K562 (cell line): Measurements from ENCODE around the gene LDLRAD3. TPM values are rescaled to one million over a fixed set of nuclear protein-coding genes. Genes with fewer than 3 reads are reported as not detected.
"Not testable (repeated sequence)": the region's sequence is repeated elsewhere in the genome, so short reads cannot be mapped to it uniquely, and the experiment has no call there.

Source experiments
- ATAC-seq: fragments of 200-7000 bp; cut with Tn5 transposase; 3 replicates; pipeline ENCODE4 v1.9.1; 2020; ENCODE audit warnings: moderate library complexity
- BruUV-seq: library from RNA; stranded (reverse); fragments of 400-500 nt; replicated peaks from 2 replicates; lab custom pipeline; 2021; lab: Mats Ljungman, UMichigan
- CTCF ChIA-PET: fragments of 300-600 bp; formaldehyde crosslinking; extraction: SDS; loops from one replicate; lab custom pipeline; 2021; ENCODE audit warnings: low intra/inter-chr PET ratio; lab: Yijun Ruan, JAX
- POLR2A ChIA-PET: fragments of 300-600, 350-650 bp; sonication (Branson Sonifier 250); formaldehyde crosslinking; extraction: SDS; loops from one replicate; lab custom pipeline; 2021; ENCODE audit warnings: antibody characterized with exemption, inconsistent platforms; lab: Yijun Ruan, JAX
- DNase-seq, 4 experiments: peaks; one replicate each; pipeline versions ENCODE4 v3.0.0 to v3.0.0-alpha.2; 2011 to 2018; ENCODE audit warnings: low spot score in 3 of 4, mixed read lengths in 3 of 4; ENCODE audit errors: extremely low read depth in 1 of 4
- FAIRE-seq: peaks from 2 replicates; lab custom pipeline; 2011; peaks lifted over from hg19 to GRCh38; lab: Jason Lieb, UNC
- H2AFZ ChIP-seq: 2 replicates; pipeline ENCODE4 v1.6.0; 2011; ENCODE audit warnings: low read depth, low read length, control low read depth, inconsistent platforms
- H3K27ac ChIP-seq: fragments of 200-600 bp; 3 replicates; pipeline ENCODE4 v1.8.0; 2011; ENCODE audit warnings: low read depth, mild to moderate bottlenecking, control low read depth, inconsistent platforms, low read length, moderate library complexity, mixed read lengths; ENCODE audit errors: extremely low read depth
- H3K27me3 ChIP-seq, 2 experiments: fragments of 300-600 bp in 1 of 2; 2 replicates in 1 of 2; 3 replicates in 1 of 2; pipeline versions ENCODE4 v1.6.0 to v1.8.0; 2011; ENCODE audit warnings: inconsistent platforms in 2 of 2, low read length in 2 of 2, mild to moderate bottlenecking in 1 of 2, mixed read lengths in 1 of 2, moderate library complexity in 1 of 2; ENCODE audit not compliant: control insufficient read depth in 2 of 2, insufficient read depth in 2 of 2
- H3K36me3 ChIP-seq: fragments of 300-600 bp; 3 replicates; pipeline ENCODE4 v1.8.0; 2011; ENCODE audit warnings: mild to moderate bottlenecking, low read length, inconsistent platforms; ENCODE audit not compliant: control insufficient read depth, insufficient read depth
- H3K4me1 ChIP-seq, 2 experiments: fragments of 200-600 bp in 1 of 2; replicated peaks in 1 of 2; 2 replicates in 1 of 2; 3 replicates in 1 of 2; pipeline versions ENCODE4 v1.5.1 to v1.8.0; 2011; ENCODE audit warnings: inconsistent platforms in 2 of 2, low read length in 2 of 2, mild to moderate bottlenecking in 1 of 2, mixed read lengths in 1 of 2, moderate library complexity in 1 of 2; ENCODE audit not compliant: control insufficient read depth in 2 of 2, insufficient read depth in 2 of 2
- H3K4me2 ChIP-seq: 2 replicates; pipeline ENCODE4 v1.6.1; 2011; ENCODE audit warnings: low read length, control low read depth, inconsistent platforms, mixed read lengths; ENCODE audit not compliant: insufficient read depth
- H3K4me3 ChIP-seq: fragments of 200-600 bp; sonication (generic), shearing (Covaris generic); 2 replicates; pipeline ENCODE4 v1.5.1; 2016; ENCODE audit warnings: control low read depth, inconsistent platforms
- H3K79me2 ChIP-seq: fragments of 200-600 bp; 3 replicates; pipeline ENCODE4 v1.8.0; 2011; ENCODE audit warnings: low read length, inconsistent platforms; ENCODE audit not compliant: control insufficient read depth, insufficient read depth
- H3K9ac ChIP-seq, 2 experiments: 2 replicates each; pipeline versions ENCODE4 v1.6.0 to v1.6.1; 2011; ENCODE audit warnings: low read depth in 2 of 2, low read length in 2 of 2, control low read depth in 1 of 2, inconsistent platforms in 1 of 2, mild to moderate bottlenecking in 1 of 2, mixed read lengths in 1 of 2; ENCODE audit not compliant: insufficient read depth in 1 of 2
- H3K9me1 ChIP-seq: one replicate; pipeline ENCODE4 v1.6.0; 2011; ENCODE audit warnings: inconsistent platforms, mild to moderate bottlenecking, low read length, moderate library complexity; ENCODE audit not compliant: control insufficient read depth, insufficient read depth
- H3K9me3 ChIP-seq: replicated peaks from 2 replicates; pipeline ENCODE4 v1.5.1; 2011; ENCODE audit warnings: low read depth, low read length, inconsistent platforms; ENCODE audit not compliant: control insufficient read depth, insufficient read depth
- H4K20me1 ChIP-seq: replicated peaks from 2 replicates; pipeline ENCODE4 v1.6.1; 2011; ENCODE audit warnings: low read length, inconsistent platforms, mixed read lengths; ENCODE audit not compliant: control insufficient read depth, insufficient read depth
- THAP12 ChIP-seq: fragments of 250-450 bp; sonication (Bioruptor Pico); IDR thresholded peaks from 2 replicates; pipeline ENCODE4 v1.9.0; 2021; ENCODE audit warnings: mild to moderate bottlenecking, inconsistent platforms
- WGBS: fragments of 100-300 bp; shearing (Covaris generic); methylation state at CpG from one replicate; pipeline ENCODE4 v1.1.6; 2016; ENCODE audit warnings: low coverage, mixed read lengths; ENCODE audit not compliant: insufficient coverage; ENCODE audit errors: missing lambda C conversion rate; 5-methylcytosine and 5-hydroxymethylcytosine counted together
- in situ Hi-C: fragments of 300-500 bp; cut with MboI; formaldehyde crosslinking; loops from 4 replicates; pipeline ENCODE4 v1.15.0; 2018; ENCODE audit warnings: inconsistent platforms, mixed read lengths
- intact Hi-C: fragments of 100-400 bp; cut with micrococcal nuclease; formaldehyde crosslinking; loops from 2 replicates; pipeline ENCODE4 v1.14.2; 2022
- polyA plus RNA-seq, 8 experiments: library from polyadenylated mRNA; depleted of rRNA in 4 of 8; stranded (reverse) in 5 of 8; unstranded in 3 of 8; fragments of >200 nt; fragmentation: Nextera tagmentation in 2 of 8; fragmentation: Illumina TruSeq in 1 of 8; extraction: Ambion mirVana in 2 of 8; extraction: Trizol in 1 of 8; gene quantifications; 2 replicates each; pipeline versions ENCODE4 v1.2.1 to v1.2.3, GENCODE V29; 2011 to 2014; ENCODE audit warnings: inconsistent platforms in 1 of 8, missing spikeins in 1 of 8
- total RNA-seq, 7 experiments: library from RNA; depleted of rRNA in 6 of 7; stranded (reverse); fragments of >200 nt in 6 of 7; fragmentation: Illumina TruSeq in 2 of 7; extraction: Trizol in 2 of 7; gene quantifications; 2 replicates each; pipeline versions ENCODE4 v1.2.1 to v1.2.3, GENCODE V29; 2011 to 2021; ENCODE audit warnings: low replicate concordance in 1 of 7

The LDLRAD3 gene
- total and polyA plus RNA-seq, 9 of the 15 experiments (the other 6 are each of a cell fraction or from before 2014, with no cell fraction given) = 0.73 to 7.2 (median 3.5) TPM

- TF ChIP-seq THAP12 (CRISPR knock-in tag) = no peak
Measured at GRCh38 chr11:35911616-35912165, 32.2 kb upstream of the LDLRAD3 start (continued).

GRCh38 chr11:35912436-35912835 lies 31.4 kb upstream of the LDLRAD3 start:
- intact Hi-C loops, H3K4me1 ChIP-seq, FAIRE-seq, H4K20me1 ChIP-seq, H3K9me1 ChIP-seq, H3K27me3 ChIP-seq, H3K9ac ChIP-seq, POLR2A ChIA-PET, H3K36me3 ChIP-seq, ATAC-seq, BruUV-seq, H3K9me3 ChIP-seq, H2AFZ ChIP-seq, DNase-seq, H3K27ac ChIP-seq, H3K4me3 ChIP-seq, in situ Hi-C loops, H3K4me2 ChIP-seq, CTCF ChIA-PET, H3K79me2 ChIP-seq: not testable (repeated sequence)
- 2% methylated on average over 7 of the region's 7 CpGs for WGBS
